NCI-H82 treated with DMSO at 0.1 percent for 48 hours (cell line): ENCODE results near the gene WDR3.
"Not testable (repeated sequence)": the region's sequence is repeated elsewhere in the genome, so short reads cannot be mapped to it uniquely, and the experiment has no call there.

ENCODE experiments used
- DNase-seq: peaks from one replicate; lab custom pipeline; 2025; ENCODE audit not compliant: unreplicated experiment; lab: John Stamatoyannopoulos, UW

The WDR3 gene

DNA sequence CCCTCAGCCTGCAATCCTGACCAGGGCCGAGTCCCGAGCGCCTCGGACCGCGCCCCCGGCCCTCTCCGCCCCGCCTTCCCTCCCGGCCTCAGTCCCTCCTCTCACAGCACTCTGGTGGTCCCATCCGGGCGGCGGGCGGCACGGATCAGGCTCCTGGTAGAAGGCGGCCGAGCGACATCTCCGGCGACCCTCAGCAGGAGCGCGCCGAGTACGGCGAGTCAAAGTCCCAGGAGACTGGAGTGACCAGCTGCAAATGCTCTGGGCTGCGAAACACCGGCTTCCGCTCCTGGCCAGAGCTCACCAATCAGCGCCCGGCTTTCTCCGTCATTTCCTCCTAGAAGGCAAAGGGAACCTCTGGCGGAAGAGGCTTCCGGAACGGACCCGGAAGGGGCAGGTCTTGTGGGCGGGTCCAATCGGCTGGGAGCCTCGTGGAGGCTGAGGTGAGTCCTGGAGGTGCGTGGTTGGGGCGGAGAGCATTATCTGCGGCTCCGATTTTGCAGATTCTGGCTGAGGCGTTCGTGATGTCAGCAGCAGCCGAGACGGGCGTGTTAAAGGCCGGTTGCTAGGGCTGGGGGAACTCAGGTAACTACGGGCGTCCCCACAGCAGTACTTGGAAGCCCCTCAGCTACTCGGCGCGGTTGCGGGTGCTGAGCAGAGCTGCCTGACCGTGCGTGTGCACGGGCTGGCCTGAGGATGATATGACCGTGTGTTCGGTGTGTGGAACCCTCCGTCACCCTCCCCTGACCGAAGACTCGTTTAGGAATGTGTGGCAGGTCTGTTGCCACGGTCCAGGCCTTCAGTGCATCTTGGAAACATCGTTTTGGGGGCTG is at the start of gene WDR3, which contains the start of gene GDAP2:
TSS of gene WDR3 (plus strand) at position 397 of the 830 bp plus-strand sequence. CDS start 3,581 bp downstream, outside the sequence.
TSS of gene GDAP2 (minus strand) at position 279 of the 830 bp plus-strand sequence. CDS start 9,264 bp downstream, outside the sequence.
- DNase-seq, result peak; percentile 93

DNA sequence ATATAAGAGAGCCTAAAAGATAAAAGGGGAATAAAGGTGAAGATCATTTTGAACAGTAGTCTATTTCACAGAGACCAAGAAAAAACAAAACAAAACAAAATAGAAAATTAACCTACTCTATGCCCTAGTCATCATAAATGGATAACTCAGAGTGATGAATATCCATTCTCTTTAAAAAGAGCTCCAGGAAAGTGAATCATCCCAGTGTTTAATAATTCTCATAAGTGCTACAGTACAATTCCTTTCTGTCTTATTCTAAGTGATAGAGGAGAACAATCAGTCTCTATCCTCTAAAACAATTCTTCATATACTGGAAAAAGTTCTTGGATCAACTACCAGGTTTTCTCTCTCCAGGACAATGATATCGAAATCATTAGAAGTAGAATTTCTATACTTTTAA is 45.9 kb upstream of the WDR3 start:
- no peak for DNase-seq

DNA sequence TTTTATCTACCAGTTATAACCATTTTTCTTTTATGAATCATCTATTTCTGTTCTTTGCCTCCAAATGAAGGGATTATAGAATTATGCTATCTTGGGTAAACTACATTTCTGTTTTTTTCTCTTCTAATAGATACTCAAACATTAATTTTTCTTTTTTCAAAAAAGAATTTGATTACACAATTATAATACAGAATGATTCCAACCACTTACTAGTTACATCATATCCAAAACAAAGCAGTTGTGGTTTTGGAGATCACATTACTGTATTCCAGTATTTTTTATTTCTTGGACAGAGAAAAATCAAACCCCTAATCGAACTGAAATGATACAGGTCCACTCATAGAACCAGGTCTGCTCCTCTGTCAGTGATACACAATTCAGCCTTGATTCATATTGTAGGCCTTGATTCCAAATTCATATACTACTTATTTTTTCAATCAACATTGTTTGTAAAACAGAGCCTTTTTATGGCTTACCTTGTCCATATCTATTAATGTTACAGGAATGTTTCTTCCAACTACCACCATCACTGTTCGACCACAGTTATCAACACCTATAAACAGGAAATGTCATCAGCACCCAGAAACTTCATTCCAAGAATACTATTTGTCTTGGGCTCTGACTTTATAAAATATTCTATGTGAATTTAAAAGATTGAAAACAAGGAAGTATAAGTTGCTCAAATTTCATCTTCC is 43.3 kb upstream of the WDR3 start:
- no peak for DNase-seq

DNA sequence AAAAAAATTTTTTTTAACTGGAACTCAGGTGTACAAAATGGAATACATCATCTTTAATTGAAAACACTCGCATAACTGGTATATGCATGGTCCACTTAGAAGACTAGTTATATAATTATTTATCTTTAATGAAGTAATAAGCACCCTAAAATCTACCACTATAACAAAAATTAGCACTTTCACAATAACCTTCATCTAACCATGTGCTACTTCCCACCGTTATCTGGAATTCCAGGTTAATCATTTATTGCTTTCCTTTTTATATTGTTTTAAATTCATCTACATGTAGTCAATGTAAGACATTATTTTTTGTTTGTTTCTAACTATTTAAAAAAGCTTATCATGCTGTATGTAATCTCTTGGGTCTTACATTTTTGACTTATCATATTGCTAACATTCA is 39.1 kb upstream of the WDR3 start:
- no peak for DNase-seq

DNA sequence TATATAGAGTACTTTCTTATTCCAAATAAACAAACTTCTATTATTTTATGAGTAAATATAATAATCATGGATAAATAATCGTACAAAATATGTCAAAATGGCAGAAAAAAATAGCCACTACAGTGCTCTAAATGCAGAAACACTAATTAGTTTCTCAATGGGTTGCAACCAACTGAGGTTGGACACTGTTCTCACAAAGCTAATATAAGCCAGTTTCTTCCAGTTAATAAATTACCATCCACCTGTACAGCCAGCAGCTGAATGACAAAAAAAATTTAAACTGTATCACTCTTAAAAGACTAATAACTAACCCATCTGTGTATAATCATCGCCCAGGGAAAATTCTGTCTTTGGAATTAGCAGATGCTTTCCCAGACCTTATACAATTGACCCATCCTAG is 37.0 kb upstream of the WDR3 start:
- DNase-seq, result no peak

DNA sequence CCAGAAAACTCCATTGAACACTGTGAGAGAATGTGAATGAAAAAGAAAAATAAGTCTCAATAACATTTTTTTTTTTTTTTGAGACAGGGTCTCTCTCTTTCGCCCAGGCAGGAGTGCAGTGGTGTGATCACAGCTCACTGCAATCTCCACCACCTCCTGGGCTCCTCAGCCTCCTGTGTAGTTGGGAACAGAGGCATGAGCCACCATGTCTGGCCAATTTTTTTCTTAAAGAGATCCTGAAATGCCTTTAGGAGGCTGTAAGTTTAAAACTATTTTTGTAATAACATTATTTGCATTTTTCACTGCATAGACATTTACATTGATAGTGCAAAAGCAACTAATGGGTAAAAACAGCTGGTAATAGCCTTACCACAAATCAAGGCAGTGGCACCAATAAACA is 35.5 kb upstream of the WDR3 start:
- DNase-seq, result no peak

DNA sequence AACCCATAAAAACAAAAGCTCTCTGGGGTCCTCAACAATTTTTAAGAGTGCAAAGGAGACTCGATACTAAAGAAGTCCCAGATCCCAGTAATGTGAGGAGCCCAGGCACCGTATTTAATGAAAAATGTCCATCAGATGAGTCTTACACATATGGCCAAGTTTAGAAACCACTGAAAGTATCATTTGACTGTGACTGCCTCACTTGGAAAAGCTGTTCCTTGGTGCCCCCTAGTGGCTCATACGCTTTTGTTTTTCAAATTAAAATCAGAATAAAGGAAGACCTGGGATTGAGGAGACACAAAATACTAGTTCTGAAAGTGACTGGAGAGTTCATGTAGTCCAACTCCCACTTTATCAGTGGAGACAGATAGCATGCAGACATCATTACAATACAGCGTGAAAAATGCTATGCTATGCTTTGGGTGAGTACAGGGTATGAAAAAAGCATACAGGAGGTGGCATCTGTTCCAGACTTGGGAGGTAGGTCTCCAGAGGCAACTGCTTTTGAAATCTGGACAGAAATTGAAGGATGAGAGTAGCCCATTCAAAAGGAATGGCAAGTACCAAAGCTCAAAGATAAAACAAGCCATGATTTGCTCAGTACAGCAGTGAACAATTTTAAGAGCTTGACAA is 33.9 kb upstream of the WDR3 start:
- peak; percentile 33 for DNase-seq

DNA sequence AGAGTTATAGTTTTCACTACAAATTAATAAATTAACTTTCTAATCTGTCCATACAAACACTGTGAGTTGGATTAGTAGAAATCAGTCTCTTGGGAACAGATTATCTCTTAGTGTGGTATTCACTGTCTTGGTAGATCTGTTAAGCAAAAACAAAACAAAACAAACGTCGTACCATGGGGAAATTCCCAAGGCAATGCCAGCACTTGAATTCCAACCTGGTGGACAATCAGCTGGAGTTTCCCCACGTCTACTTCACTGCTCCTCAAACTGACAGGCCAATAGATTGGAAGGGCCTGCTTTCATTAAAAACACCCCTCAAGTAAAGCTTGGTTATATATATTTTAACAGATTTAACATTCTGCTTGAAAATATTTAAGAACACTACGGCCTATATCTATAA is 32.0 kb upstream of the WDR3 start:
- no peak for DNase-seq

DNA sequence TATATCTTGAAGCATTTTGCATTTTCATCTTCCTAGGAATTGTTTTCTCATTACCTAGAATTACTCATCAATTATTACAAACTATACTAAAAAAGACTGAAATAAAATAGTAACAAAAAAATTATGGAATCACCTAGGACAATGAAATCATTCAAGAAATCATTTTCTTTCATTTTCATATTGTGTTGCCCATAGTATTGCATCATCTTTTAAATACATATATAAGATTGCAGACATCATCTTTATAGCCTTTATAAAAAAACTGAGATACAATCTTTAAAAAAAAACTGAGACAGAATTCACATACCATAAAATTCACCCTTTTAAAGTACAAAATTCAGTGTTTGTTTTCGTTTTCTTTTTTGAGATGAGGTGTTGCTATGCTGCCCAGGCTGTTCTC is 29.7 kb upstream of the WDR3 start:
- no peak for DNase-seq

DNA sequence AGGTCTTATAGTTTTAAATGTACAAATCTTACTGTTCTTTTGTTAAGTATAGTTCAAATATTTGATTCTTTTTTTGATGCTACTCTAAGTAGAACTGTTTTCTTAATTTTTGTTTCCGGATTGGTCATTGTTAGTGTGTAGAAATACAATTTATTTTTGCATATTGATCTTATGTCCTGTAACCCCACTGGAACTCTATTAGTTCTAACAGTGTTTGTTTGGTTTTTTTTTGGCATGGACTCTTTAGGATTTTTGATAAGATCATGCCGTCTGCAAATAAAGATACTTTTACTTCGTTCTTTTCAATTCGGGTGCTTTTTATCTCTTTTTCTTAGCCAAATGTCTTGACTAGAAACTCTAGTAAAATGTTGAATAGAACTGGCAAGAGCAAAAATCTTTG is 26.6 kb upstream of the WDR3 start:
- DNase-seq, result no peak

DNA sequence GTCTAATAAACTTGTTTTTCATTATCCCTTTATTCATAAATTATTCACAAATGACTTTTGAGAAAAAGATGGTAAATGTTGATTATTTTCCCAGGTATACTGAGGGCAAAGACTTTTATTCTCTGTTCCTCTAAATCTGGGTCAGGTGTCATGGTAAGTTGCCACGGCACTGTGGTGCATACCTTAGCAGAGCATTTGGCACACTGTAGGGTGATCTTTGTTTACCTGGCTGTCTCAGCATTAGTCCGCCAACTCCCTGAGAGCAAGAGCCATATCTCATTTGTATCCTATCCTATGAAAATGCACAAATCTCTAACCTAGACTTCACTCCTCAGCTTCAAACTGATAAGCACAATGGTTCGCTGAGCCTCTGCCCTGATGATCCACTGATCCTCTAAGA is 25.1 kb upstream of the WDR3 start:
- no peak for DNase-seq

DNA sequence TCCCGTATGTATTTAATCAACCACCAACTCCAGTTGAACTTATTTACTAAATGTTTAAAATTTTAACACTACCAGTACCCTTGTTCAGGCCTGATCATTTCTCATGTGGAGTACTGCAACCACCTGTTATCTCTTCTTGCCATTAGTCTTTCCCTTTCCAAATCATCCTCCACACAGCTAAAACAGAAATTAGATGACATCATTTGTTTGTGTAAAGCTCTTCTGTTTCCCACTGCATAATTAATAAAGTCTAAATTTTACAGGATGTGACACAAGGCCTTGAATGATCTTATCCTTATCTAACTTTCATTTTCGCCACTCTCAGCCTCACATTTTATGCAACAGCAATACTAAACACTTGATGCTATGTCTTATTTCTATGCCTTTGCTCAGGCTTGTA is 24.5 kb upstream of the WDR3 start:
- no peak for DNase-seq

DNA sequence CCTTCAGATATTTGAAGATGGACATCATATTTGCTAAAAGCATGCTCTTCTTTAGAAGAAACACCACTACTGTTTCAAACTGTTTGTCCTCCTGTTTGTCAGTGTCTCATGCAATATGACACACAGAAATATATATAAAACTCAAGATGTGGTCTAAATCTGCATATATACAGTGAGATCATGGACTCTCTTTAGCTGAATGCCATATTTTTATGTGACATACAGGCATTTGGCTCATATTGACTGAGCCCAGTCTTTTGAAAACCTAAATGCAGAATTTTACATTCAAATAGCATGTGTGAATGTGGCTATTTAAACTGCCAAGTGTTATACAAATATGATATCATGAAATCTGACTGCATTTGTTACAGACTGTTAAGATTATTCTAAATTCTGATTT is 18.5 kb upstream of the WDR3 start:
- DNase-seq, result no peak

DNA sequence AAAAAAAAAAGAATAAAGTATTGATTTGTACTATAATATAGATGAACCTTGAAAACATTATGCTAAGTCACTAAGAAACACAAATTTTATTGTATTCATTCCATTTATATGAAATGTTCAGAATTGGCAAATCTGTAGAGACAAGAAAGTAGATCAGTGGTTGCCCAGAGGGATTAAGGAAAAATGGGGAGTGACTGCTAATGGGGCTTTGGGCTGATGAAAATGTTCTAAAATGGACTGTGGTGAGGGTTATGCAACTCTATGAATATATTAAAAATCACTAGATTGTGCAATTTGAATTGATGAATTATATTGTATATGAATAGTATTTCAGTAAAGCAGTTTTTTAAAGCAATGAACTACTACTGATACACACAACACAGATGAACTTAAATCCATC is 10.2 kb upstream of the WDR3 start:
- no peak for DNase-seq

DNA sequence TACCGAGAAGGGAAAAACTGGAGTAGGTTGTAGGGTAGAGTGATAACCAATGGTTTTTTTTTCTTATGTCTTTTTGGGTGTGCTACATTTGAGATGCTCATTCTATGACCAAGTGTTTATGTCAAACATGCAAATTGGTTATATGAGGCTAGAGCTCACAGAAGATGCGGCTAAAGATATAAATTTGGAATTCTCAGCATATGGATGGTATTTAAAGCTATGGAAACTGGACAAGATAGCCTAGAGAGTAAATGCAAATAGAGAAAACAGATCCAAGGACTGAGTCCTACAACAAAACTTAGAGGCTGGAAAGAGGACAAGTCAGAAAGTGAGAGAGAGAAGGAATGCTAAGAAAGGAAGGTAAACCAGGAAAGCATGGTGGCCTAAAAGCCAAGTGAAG is 7.5 kb upstream of the WDR3 start:
- DNase-seq, result no peak

DNA sequence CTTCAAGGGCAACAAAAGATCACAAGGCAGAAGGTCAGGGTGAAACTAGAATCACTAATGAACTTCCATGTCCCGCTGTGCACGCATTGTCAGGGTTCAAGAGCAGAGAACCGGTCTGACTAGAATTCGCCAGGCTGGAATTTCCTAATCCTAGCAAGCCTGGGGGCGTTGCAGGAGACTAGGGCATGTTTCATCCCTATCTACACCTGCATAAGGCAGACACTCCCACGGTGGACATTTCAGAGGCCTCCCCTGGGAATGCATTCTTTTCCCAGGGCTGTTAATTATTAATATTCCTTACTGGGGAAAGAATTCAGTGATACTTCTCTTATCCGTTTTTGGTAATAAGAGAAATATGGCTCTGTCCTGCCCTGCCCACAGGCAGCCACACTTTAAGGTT is 6.8 kb upstream of the WDR3 start:
- not testable (repeated sequence) for DNase-seq

DNA sequence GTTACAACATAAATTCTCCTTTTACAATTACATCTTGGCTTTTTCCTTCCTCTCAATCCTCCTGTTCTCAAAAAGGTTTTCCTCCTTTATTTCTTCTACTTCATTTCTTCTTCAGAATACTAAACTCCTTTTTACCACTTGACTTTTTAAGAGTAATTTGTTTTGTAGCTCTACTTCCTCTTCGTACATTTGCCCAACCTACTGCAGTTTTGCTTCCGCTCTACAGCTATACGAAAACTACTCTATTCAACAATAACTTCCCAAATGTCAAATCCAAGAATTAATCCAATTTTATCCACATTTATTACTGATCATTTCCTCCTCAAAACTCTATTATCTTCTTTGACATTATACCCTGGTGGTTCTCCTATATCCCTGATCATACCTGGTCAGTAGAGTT is 3.6 kb upstream of the WDR3 start:
- DNase-seq, result no peak

DNA sequence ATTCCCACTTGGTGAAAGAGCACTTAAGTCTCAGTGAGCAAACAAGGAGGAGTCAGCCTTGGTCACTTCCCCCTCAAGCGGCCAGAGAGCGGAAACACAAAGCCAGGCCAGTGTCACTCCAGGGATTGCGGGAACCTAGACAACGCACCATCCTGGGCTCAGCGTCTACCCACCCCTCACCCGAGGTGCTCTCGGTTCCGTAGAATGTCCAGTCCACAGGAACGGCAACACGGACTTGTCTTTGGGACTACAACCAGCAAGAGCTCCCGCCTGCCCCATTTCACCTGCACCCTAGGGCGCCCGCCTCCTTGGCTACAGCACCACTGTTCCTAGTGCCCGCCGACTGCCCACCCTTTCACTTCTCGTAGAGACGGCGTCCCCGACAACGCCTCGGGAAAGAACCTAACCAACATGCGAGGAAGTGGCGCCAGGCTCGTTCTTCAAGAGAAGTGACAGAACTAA is 627 bp upstream of the WDR3 start:
- DNase-seq, result peak; percentile 16

DNA sequence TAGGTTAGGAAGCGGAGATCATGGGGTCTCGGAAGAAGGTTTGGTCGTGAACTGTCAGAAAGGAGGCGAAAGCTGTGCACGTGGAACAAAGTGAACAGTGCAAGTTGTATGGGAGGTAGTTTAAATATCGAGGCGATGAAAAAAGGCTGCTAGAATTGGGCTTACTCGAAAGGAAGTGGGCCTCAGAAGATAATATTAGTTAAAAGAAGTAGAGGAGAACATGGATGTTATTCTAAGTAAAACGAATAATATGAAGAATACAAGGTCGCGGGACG is 571 bp downstream of the WDR3 start:
- no peak for DNase-seq

DNA sequence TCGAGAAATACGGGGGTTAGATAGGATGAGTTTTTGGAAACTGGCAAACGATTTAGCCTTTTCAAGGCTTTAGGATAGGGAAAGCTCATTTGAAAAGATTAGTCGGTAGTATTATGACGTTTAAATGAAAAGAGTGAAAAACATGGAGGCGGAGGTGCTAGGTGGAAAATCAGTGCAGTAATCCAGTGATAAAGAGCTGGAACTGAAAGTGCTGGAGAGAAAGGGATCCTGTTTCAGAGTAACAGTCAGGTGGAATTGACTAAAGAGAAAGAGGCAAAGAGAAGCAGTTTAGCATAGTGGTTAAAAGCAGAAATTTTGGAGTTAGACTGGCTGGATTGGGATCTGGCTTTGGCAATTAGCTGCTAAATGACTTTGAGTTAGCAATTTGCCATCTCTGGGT is 945 bp downstream of the WDR3 start:
- DNase-seq, result no peak

DNA sequence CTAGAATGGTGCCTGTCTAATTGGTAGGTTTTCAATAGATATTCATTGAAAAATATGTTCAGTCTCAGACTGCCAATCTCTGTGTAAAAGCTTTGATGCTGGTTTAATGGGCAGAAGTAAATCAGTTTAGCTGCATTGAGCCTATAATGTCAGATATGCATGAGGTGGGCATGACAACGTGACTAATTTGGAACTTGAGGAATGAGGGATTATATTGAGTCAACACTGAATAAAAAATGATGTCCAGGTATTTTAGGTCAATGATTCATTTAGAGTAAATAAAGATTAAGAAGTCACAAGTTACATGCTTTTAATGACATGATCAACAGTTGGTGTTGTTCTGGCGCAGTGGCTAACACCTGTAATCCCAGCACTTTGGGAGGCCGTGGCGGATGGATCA is 3.0 kb downstream of the WDR3 start:
- DNase-seq, result no peak

DNA sequence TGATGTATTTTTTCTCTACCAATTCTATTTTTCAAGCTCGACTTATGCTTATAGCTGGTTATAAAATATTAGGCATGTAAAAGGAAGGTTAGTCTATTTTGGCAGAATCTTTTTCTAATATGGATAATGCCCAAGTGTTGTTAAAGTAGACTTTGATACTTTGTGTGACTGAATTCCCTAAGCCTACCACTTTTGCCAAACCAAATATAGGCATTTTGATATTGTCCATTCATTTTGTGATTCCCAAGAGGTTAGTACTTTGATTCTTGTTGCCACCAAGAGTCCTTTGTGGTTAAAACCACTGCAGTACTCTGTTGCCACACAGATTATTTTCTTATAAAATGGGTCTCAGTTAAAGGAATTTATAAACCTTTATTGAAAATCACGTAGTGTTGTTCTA is 4.2 kb downstream of the WDR3 start:
- DNase-seq, result no peak
